H9 (cell line): ENCODE results near the gene TPSAB1. TPM values are rescaled to one million over a fixed set of nuclear protein-coding genes. Genes with fewer than 3 reads are reported as not detected.

Source experiments
- DNase-seq: peaks from one replicate; pipeline ENCODE4 v3.0.0-alpha.2; 2017
- H2AFZ ChIP-seq: one replicate; pipeline ENCODE4 v1.6.1; 2013; ENCODE audit warnings: mild to moderate bottlenecking, low read length, control low read depth, moderate library complexity
- H2AK5ac ChIP-seq: 2 replicates; pipeline ENCODE4 v1.6.1; 2013; ENCODE audit warnings: low read length, control low read depth, mixed read lengths; ENCODE audit not compliant: insufficient read length
- H2BK120ac ChIP-seq: one replicate; pipeline ENCODE4 v1.6.1; 2013; ENCODE audit warnings: low read depth, mild to moderate bottlenecking, low read length, control low read depth, inconsistent platforms; ENCODE audit not compliant: poor library complexity, severe bottlenecking
- H2BK12ac ChIP-seq: 2 replicates; pipeline ENCODE4 v1.6.1; 2013; ENCODE audit warnings: low read length, control low read depth, mixed read lengths, low read depth; ENCODE audit not compliant: insufficient read length
- H2BK15ac ChIP-seq: 2 replicates; pipeline ENCODE4 v1.6.1; 2013; ENCODE audit warnings: low read depth, low read length, control low read depth
- H2BK20ac ChIP-seq: one replicate; pipeline ENCODE4 v1.6.1; 2013; ENCODE audit warnings: low read depth, mild to moderate bottlenecking, low read length, control low read depth, inconsistent platforms; ENCODE audit not compliant: poor library complexity, severe bottlenecking
- H2BK5ac ChIP-seq: 2 replicates; pipeline ENCODE4 v1.6.1; 2013; ENCODE audit warnings: low read length, control low read depth, mixed read lengths; ENCODE audit not compliant: insufficient read length
- H3K14ac ChIP-seq: 2 replicates; pipeline ENCODE4 v1.6.1; 2013; ENCODE audit warnings: low read length, control low read depth; ENCODE audit not compliant: insufficient read depth
- H3K18ac ChIP-seq: 2 replicates; pipeline ENCODE4 v1.6.1; 2013; ENCODE audit warnings: low read depth, mild to moderate bottlenecking, mixed read lengths, low read length, control low read depth; ENCODE audit not compliant: insufficient read length
- H3K23ac ChIP-seq: 2 replicates; pipeline ENCODE4 v1.6.1; 2013; ENCODE audit warnings: low read length, control low read depth, mixed read lengths, low read depth; ENCODE audit not compliant: insufficient read length
- H3K23me2 ChIP-seq: 2 replicates; pipeline ENCODE4 v1.6.1; 2013; ENCODE audit warnings: low read depth, mild to moderate bottlenecking, mixed read lengths, low read length, control low read depth; ENCODE audit not compliant: insufficient read length, poor library complexity, severe bottlenecking
- H3K27ac ChIP-seq: 2 replicates; pipeline ENCODE4 v1.5.1; 2013; ENCODE audit warnings: low read length, control low read depth, mixed read lengths, low read depth; ENCODE audit not compliant: insufficient read length
- H3K27me3 ChIP-seq: 2 replicates; pipeline ENCODE4 v1.6.1; 2013; ENCODE audit warnings: low read length, control low read depth, inconsistent platforms; ENCODE audit not compliant: insufficient read depth
- H3K4ac ChIP-seq: 2 replicates; pipeline ENCODE4 v1.6.1; 2013; ENCODE audit warnings: low read depth, mild to moderate bottlenecking, control low read depth, inconsistent platforms, low read length, moderate library complexity
- H3K4me1 ChIP-seq: 2 replicates; pipeline ENCODE4 v1.6.1; 2013; ENCODE audit warnings: low read length, control low read depth, inconsistent platforms; ENCODE audit not compliant: insufficient read depth
- H3K4me2 ChIP-seq: 2 replicates; pipeline ENCODE4 v1.6.1; 2013; ENCODE audit warnings: low read length, control low read depth, mixed read lengths; ENCODE audit not compliant: insufficient read length, insufficient read depth
- H3K56ac ChIP-seq: 2 replicates; pipeline ENCODE4 v1.6.1; 2013; ENCODE audit warnings: low read depth, mild to moderate bottlenecking, mixed read lengths, low read length, control low read depth; ENCODE audit not compliant: insufficient read length
- H3K79me1 ChIP-seq: 2 replicates; pipeline ENCODE4 v1.6.1; 2013; ENCODE audit warnings: low read depth, mild to moderate bottlenecking, moderate library complexity, low read length, control low read depth, inconsistent platforms; ENCODE audit not compliant: insufficient read depth, poor library complexity, severe bottlenecking
- H3K79me2 ChIP-seq: 2 replicates; pipeline ENCODE4 v1.6.1; 2013; ENCODE audit warnings: low read length, control low read depth, inconsistent platforms; ENCODE audit not compliant: insufficient read depth
- H3K9ac ChIP-seq: 2 replicates; pipeline ENCODE4 v1.6.1; 2013; ENCODE audit warnings: low read length, control low read depth, mixed read lengths; ENCODE audit not compliant: insufficient read length; ENCODE audit errors: extremely low read depth
- H3K9me3 ChIP-seq: one replicate; pipeline ENCODE4 v1.6.1; 2013; ENCODE audit warnings: low read depth, low read length, inconsistent platforms; ENCODE audit not compliant: control insufficient read depth
- H3T11ph ChIP-seq: one replicate; pipeline ENCODE4 v1.6.1; 2013; ENCODE audit warnings: mild to moderate bottlenecking, low read length, control low read depth, inconsistent platforms
- H4K20me1 ChIP-seq: one replicate; pipeline ENCODE4 v1.6.1; 2013; ENCODE audit not compliant: control insufficient read depth, insufficient read length, insufficient read depth
- H4K5ac ChIP-seq: 2 replicates; pipeline ENCODE4 v1.6.1; 2013; ENCODE audit warnings: low read depth, mild to moderate bottlenecking, mixed read lengths, low read length, control low read depth; ENCODE audit not compliant: insufficient read length
- H4K8ac ChIP-seq: replicated peaks from 2 replicates; pipeline ENCODE4 v1.6.1; 2013; ENCODE audit warnings: low read length, control low read depth, mixed read lengths, low read depth; ENCODE audit not compliant: insufficient read length
- H4K91ac ChIP-seq: 2 replicates; pipeline ENCODE4 v1.6.1; 2013; ENCODE audit warnings: low read depth, mild to moderate bottlenecking, moderate library complexity, mixed read lengths, low read length, control low read depth; ENCODE audit not compliant: insufficient read length
- H3K27ac Mint-ChIP-seq, 3 experiments: 2 replicates in 2 of 3; 3 replicates in 1 of 3; pipeline ENCODE4 v1.8.0; 2020 to 2021; ENCODE audit warnings: mixed read lengths in 3 of 3, mild to moderate bottlenecking in 1 of 3, moderate library complexity in 1 of 3
- H3K27me3 Mint-ChIP-seq: 2 replicates; pipeline ENCODE4 v1.8.0; 2021; ENCODE audit warnings: low read depth, mild to moderate bottlenecking, moderate library complexity, mixed read lengths
- H3K36me3 Mint-ChIP-seq, 3 experiments: 2 replicates in 2 of 3; 3 replicates in 1 of 3; pipeline ENCODE4 v1.8.0; 2020 to 2021; ENCODE audit warnings: low read depth in 3 of 3, mixed read lengths in 3 of 3; ENCODE audit not compliant: insufficient read depth in 1 of 3
- H3K4me1 Mint-ChIP-seq, 2 experiments: 2 replicates each; pipeline ENCODE4 v1.8.0; 2020; ENCODE audit warnings: mixed read lengths in 2 of 2
- H3K4me3 Mint-ChIP-seq, 2 experiments: 2 replicates in 1 of 2; 3 replicates in 1 of 2; pipeline ENCODE4 v1.8.0; 2020 to 2021; ENCODE audit warnings: mild to moderate bottlenecking in 2 of 2, mixed read lengths in 2 of 2, moderate library complexity in 1 of 2
- H3K9me3 Mint-ChIP-seq, 2 experiments: 2 replicates in 1 of 2; 3 replicates in 1 of 2; pipeline ENCODE4 v1.8.0; 2020; ENCODE audit warnings: mild to moderate bottlenecking in 2 of 2, mixed read lengths in 2 of 2, moderate library complexity in 1 of 2
- CTCF ChIP-seq: fragments of 200-600 bp; sonication (generic); conservative IDR thresholded peaks from 3 replicates; pipeline ENCODE4 v1.8.0; 2021; ENCODE audit warnings: antibody characterized with exemption, mild to moderate bottlenecking
- WGBS: extraction: QIAGEN DNeasy Blood & Tissue Kit; methylation state at CpG from one replicate; pipeline ENCODE4 v1.1.7; 2013; ENCODE audit warnings: missing lambda C conversion rate, low lambda C conversion rate, mixed read lengths; ENCODE audit not compliant: insufficient read length; ENCODE audit errors: extremely low coverage; 5-methylcytosine and 5-hydroxymethylcytosine counted together
- total RNA-seq: library from RNA; stranded (reverse); gene quantifications from 2 replicates; pipeline ENCODE4 v1.2.1, GENCODE V29; 2021

The TPSAB1 gene
- total RNA-seq, 1 experiment from 2014 or later = not detected

GRCh38 chr16:1290063-1290501 is 49.6 kb downstream of the TPSAB1 start:
- Histone ChIP-seq H3K23me2 (no peaks in the 10 kb centered on the region), H2BK15ac (no peak overlapping the region), H3T11ph (no peak overlapping the region), H3K14ac (no peak overlapping the region), H4K8ac (no peak overlapping the region), H3K9me3 (no peaks in the 10 kb centered on the region), H3K18ac (no peak overlapping the region), H2AK5ac (no peak overlapping the region), H3K23ac (no peak overlapping the region), H3K79me2 (no peaks in the 10 kb centered on the region), H2BK12ac (no peak overlapping the region), H2BK5ac (no peak overlapping the region), H3K9ac (no peak overlapping the region), H4K5ac (no peak overlapping the region), H4K91ac (no peak overlapping the region), H3K4me1 (peaks cover 2% of the 10 kb centered on the region; the same call in 1 of the 2 replicates), H3K56ac (no peak overlapping the region), H3K27ac (no peak overlapping the region), H3K79me1 (no peaks in the 10 kb centered on the region), H3K4me2 (peak overlapping the region; percentile 68), H2BK120ac (no peak overlapping the region), H3K27me3 (peaks cover 7% of the 10 kb centered on the region; the same call in 1 of the 2 replicates), H2AFZ (no peak overlapping the region), H4K20me1 (no peaks in the 10 kb centered on the region), H2BK20ac (no peak overlapping the region), H3K4ac (no peak overlapping the region)
- Mint-ChIP-seq H3K27me3 (peaks cover 76% of the 10 kb centered on the region), H3K4me3 (peak overlapping the region in 1 of 2 experiments; percentile 78; a peak in 4 of 5 replicates), H3K4me1 (peaks cover 30 to 46% of the 10 kb centered on the region in 2 experiments), H3K36me3 (no peaks in the 10 kb centered on the region), H3K9me3 (no peaks in the 10 kb centered on the region), H3K27ac (no peak overlapping the region)
- no CpG with 5 or more reads among the region's 22 CpGs for WGBS
- TF ChIP-seq CTCF = no peak
- DNase-seq = no peak
